ENCODE measurements around the gene SEMA3F. TPM values are rescaled to one million over a fixed set of nuclear protein-coding genes. Genes with fewer than 3 reads are reported as not detected.

The SEMA3F gene
- total RNA-seq, 1 donor from 2014 or later: 9.1 TPM

DNA sequence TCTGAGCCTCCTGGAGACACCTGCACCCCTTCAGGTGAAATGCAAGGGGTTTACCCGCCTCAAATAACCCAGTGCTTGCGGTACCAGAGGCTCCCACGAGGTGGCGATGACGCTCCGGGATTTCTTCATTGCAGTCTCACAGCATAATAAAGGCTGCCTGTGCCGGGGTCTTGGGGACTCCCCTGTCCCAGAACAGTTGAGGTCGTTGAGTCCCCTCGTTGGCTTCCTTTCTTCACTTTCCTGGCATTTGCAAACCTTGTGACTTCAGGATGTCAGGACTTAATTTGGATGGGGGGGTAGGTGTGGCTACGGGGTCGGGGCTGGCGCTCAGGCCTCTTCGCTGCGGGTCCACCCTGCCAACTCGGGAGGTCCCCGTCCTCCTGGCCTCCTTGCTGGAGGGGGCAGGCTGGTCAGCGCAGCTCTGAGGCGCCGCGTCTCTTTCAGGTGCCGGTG is 37.6 kb downstream of the SEMA3F start:
- peak; percentile 64 for DNase-seq (ENCODE audit: low spot score)

GRCh38 chr3:50193286-50193685 is 38.2 kb downstream of the SEMA3F start:
- DNase-seq (ENCODE audit: low spot score): no peak

DNA sequence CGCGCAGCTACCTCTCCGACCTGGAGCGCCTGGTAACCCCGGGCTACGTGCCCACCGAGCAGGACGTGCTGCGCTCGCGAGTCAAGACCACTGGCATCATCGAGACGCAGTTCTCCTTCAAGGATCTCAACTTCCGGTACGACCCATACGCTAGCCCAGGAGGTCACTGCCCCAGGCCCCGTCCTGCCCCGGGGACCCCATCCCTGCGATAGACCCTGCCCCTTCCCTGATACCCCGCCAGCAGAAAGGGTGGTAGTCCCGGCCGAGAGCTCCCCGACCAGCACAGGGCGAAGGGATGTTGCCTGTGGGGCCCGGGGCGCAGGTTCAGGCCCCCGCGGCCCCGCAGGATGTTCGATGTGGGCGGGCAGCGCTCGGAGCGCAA is 38.6 kb downstream of the SEMA3F start:
- DNase-seq (ENCODE audit: low spot score): no peak

GRCh38 chr3:50194128-50194902 is 39.2 kb downstream of the SEMA3F start:
- DNase-seq (ENCODE audit: low spot score): peak; percentile 37

DNA sequence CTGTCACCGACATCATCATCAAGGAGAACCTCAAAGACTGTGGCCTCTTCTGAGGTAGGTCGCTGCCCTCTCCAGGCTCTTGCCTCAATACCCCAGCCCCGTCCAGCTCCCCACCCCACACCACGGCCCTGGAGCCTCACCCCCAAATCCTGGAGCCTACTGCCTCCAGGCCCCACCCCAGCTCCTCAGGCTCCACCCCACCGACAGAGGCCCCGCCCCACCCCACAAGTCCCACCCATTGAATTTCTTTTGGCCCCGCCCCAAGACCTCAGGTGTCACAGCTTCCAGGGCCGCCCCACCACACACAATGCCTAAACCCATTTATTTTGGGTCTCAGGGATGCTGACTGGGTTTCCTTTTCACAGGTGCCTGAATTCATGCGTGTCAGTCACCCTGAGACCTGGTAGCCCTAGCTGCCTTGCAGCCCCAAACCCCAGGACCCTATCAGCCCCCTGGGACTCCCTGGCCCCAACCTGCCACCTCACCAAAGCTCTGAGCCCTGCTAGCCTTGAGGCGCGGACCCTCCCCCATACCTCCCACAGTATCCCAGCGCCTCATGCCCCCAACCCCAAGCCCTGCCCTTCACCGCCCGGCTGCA is 39.9 kb downstream of the SEMA3F start:
- DNase-seq (ENCODE audit: low spot score): no peak

- no peak for DNase-seq (ENCODE audit: low spot score)
These were observed 40.6 kb downstream of the SEMA3F start for GRCh38 chr3:50195501-50196252.

- no peak for DNase-seq (ENCODE audit: low spot score)
These were observed 41.2 kb downstream of the SEMA3F start for GRCh38 chr3:50196253-50196801.

DNA sequence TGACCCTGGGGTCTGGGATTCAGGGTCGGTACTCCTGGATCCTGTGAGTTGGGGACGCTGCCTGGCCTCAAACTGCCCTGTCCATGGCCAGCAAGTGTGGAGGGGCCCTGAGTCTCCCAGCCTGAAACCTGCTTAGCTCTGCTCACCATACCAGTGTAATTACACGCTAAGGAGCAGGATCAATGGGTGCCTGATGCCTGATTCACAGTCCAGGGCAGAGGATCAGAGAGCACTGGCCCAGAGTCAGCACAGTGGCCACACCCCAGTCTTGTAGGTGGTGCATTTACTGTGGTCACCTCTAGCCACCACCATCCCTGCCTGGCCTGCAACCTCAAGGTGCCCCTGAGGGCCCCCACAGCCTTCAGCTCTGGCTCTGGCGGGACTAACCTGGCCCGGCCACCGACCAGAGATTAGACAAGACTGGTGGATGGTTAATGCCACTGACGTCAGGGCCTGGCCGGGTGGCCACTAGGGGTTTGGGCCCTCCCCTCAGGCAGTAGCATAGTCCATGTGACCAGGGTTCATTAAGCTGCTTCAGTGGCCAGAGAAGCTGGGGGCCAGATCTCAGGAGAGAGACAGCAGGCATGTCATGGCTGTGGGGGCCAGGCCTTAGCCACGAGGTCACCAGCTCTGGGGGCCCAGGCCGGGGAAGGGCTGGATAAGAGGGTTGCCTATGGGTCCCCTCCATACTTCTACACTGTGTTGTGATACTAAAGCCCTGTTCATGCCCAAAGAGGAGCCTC is 46.6 kb downstream of the SEMA3F start:
- no peak for DNase-seq (ENCODE audit: low spot score)

- no peak for DNase-seq (ENCODE audit: low spot score)
These were observed 47.4 kb downstream of the SEMA3F start for GRCh38 chr3:50202353-50203112.

- DNase-seq (ENCODE audit: low spot score): no peak
These were observed 48.1 kb downstream of the SEMA3F start for GRCh38 chr3:50203113-50203808.

- no peak for DNase-seq (ENCODE audit: low spot score)
These were observed 49.0 kb downstream of the SEMA3F start for GRCh38 chr3:50203809-50204803.

DNA sequence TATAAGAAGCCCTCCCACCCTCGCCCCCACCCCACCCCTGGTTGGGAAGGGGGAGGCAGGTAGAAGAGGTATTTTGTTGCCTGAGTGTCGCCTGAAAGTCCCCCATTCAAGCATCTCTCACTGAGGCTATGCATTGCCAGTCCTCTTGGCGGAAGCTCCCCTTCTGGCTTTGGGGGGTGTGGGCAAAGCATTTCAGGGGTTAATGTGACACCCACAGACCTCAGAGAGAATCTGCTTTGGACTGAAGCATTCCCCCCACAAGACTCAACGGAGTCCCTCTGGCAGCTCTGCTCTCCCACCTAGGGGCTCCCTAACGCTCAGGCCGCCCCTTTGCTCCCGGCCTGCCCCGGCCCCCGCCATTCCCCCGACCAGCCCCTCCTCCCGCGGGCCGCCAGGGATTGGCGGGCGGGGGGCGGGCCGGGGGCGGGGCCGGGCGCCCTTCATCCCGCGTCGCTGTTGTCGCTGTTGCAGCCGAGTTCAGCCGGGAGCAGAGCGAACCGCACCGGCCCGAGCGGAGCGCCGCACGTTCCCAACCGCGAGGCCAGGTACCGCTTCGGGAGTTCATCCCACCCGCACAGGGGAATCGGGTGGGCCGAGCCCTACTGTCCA is 49.8 kb downstream of the SEMA3F start, which contains the start of gene SLC38A3:
Gene SLC38A3, plus strand, starts transcription at position 468 of the 609 bp plus-strand sequence. CDS start 8,929 bp downstream, outside the sequence.
- DNase-seq (ENCODE audit: low spot score): no peak

- no peak for DNase-seq (ENCODE audit: low spot score)
These were observed 50.5 kb downstream of the SEMA3F start for GRCh38 chr3:50205413-50206276.

GRCh38 chr3:50207359-50208042 is 52.4 kb downstream of the SEMA3F start:
- DNase-seq (ENCODE audit: low spot score): no peak

- DNase-seq (ENCODE audit: low spot score): no peak
These were observed 53.7 kb downstream of the SEMA3F start for GRCh38 chr3:50208677-50209344.

GRCh38 chr3:50210176-50210509 is 55.0 kb downstream of the SEMA3F start:
- no peak for DNase-seq (ENCODE audit: low spot score)
